Fibroblast of mammary gland (primary cell): ENCODE data around the gene DET1.

Experiments used
- DNase-seq: peaks from one replicate; pipeline ENCODE4 v3.0.0-alpha.2; 2010; ENCODE audit warnings: low read depth
- H3K4me3 ChIP-seq: 2 replicates; pipeline ENCODE4 v1.5.1; 2011; ENCODE audit warnings: low read depth, mild to moderate bottlenecking, low read length, moderate library complexity; ENCODE audit not compliant: control insufficient read depth
- CTCF ChIP-seq: conservative IDR thresholded peaks from 2 replicates; pipeline ENCODE4 v1.5.1; 2011; ENCODE audit warnings: low read depth, low read length, inconsistent platforms; ENCODE audit not compliant: control insufficient read depth, insufficient read depth

The DET1 gene

DNA sequence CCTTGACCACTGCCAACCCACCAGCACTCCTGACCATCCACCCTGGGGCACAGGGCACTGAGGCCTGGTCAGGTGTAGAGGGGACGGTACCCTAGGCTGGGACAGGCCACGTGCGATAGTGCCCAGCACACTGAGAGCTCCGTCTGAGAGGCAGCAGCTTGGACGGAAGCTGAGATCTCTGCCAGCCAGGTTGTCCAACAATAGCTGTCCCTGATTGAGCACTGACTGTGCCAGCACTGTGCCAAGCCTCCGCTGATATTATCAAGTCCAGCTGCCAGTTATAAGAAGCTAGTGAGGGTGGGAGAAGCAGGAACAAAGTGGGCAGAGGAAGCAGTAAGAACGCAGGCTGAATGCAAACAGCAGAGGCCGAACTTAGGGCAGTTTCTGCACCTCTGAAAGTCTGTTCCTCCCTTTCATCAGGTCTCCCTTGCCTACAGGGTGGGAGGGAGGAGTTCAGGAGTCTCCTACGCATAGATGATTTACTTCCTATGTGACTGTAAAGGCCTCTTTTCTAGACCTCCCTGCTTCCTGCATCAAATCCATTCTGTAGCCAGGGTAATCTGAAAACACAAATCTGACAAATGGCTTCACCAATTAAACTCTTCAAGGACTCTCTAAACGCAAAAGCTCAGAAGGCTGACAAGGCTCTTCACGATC is 49.2 kb downstream of the DET1 start:
- TF ChIP-seq CTCF: no peak
- no peak for DNase-seq
- no peak overlapping the region for H3K4me3 ChIP-seq

DNA sequence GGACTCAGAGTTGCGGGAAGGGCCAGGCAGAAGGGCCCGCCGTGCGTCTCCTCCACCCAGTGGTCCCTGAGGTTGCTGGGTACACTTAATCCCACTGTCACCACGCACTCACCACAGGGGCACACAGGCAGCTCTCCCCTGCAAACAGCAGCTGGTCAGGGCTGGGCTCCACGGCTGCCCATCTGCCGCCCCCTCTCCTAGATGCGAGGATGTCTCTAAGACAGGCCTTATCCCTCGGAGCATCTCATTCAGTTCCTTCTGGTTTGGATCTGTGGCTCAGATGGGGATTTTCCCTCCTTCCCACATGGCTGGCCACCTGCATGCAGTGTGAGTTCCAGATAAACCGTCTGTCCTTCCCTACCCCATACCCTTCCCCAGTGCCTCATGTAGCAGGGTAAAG is 52.6 kb downstream of the DET1 start:
- no peak for TF ChIP-seq CTCF

DNA sequence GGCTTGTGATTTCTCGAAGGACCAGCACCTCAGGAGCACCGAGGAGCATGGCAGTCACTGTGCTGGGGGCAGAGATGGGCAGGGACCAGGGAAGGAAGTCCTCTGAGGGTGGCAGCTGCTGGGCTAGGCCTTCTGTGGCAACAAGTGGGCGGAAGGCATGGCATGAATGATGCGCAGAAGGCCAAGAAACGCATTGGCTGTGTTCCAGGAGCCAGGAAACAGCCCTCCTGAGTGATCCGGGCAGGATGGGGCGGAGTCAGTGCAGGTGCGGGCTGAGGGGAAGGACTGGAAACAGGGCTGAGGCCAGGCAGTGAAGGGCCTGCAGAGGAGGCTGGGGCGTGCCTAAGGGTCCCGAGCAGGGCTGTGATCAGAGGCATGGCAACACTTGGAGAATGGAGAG is 55.3 kb downstream of the DET1 start:
- no peak for TF ChIP-seq CTCF
- no peak for DNase-seq
- no peak overlapping the region for H3K4me3 ChIP-seq

More for the DNA sequence above, 52.6 kb downstream of the DET1 start:
- no peak overlapping the region for H3K4me3 ChIP-seq
- DNase-seq: no peak

- no peak for DNase-seq
- no peak overlapping the region for H3K4me3 ChIP-seq
- no peak for TF ChIP-seq CTCF
These were observed 56.4 kb downstream of the DET1 start for GRCh38 chr15:88490036-88490435.

GRCh38 chr15:88489321-88489720 is 57.2 kb downstream of the DET1 start:
- DNase-seq: no peak
- no peak for TF ChIP-seq CTCF
- H3K4me3 ChIP-seq: no peak overlapping the region

DNA sequence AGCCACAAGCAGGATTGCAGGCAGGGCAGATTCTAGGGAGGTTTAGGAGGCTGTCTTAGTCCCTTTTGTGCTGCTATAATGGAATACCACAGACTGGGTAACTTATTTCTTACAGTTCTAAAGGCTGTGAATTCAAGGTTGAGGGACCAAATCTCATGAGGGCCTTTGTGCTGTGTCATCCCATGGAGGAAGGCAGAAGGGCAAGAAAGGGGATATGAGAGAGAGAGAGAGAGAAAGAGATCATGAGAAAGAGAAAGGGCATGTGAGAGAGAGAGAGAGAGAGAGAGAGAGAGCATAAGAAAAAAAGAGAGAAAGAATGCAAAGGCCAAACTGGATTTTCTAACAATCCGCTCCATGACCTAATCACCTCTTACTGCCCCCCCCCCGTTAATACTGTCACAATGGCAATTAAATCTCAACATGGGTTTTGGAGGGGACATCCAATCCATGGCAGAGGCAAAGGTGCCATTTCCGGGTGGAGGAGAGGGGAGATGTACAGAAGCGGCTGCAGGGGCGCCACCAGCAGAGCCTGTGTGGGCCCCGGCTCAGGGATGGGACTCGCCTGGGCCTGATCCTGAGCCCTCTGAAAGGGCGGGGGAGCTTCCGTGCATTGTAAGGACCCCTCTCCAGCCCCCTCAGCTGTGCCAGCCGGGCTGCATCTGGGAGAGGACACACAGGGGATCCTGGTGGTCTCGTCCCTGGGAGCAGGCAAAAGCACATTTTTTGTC is 58.5 kb downstream of the DET1 start:
- no peak overlapping the region for H3K4me3 ChIP-seq
- DNase-seq: no peak
- TF ChIP-seq CTCF: no peak
